ENCODE measurements around the gene PLCL2.
"Not testable (repeated sequence)": the region's sequence is repeated elsewhere in the genome, so short reads cannot be mapped to it uniquely, and the experiment has no call there.

Gene PLCL2

DNA sequence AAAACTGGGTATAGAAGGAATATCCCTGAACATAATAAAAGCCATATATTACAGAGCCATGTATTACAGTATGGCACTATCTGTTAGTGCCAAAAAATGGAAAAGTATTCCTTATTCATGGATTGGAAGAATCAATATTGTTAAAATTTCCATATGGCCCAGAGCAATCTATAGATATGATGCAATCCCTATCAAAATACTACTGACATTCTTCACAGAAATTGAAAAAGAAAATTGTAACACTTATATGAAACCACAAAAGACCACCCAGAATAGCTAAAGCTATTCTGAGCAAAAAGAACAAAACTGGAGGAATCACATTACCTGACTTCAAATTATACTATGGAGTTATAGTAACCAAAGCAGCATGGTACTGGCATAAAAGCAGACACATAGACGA is 218.8 kb downstream of the PLCL2 start:
- no peak overlapping the region for H3K4me3 ChIP-seq (ENCODE audit: low read depth in 1 of 2, low read length in 1 of 2)
- no peak overlapping the region for H3K27ac ChIP-seq
- no peak for TF ChIP-seq CTCF (IDR thresholded peaks at IDR 0.05)
- no peaks in the 10 kb centered on the region for H3K27me3 ChIP-seq
- H3K36me3 ChIP-seq: no peaks in the 10 kb centered on the region
- H3K9me3 ChIP-seq: no peaks in the 10 kb centered on the region
- no peaks in the 10 kb centered on the region for H3K4me1 ChIP-seq (ENCODE audit: control insufficient read depth in 1 of 2, insufficient read depth in 1 of 2, low read depth in 1 of 2, low read length in 1 of 2)

- not testable (repeated sequence) for H3K27me3 ChIP-seq; H3K9me3 ChIP-seq; H3K4me1 ChIP-seq (ENCODE audit: control insufficient read depth in 1 of 2, insufficient read depth in 1 of 2, low read depth in 1 of 2, low read length in 1 of 2)
Measured at GRCh38 chr3:17106801-17107200, 222.0 kb downstream of the PLCL2 start.

GRCh38 chr3:17110660-17111396 is 226.1 kb downstream of the PLCL2 start:
- no peak overlapping the region for H3K27ac ChIP-seq
- TF ChIP-seq CTCF (IDR thresholded peaks at IDR 0.05): no peak
- no peak overlapping the region for H3K4me3 ChIP-seq (ENCODE audit: low read depth in 1 of 2, low read length in 1 of 2)
- no peaks in the 10 kb centered on the region for H3K9me3 ChIP-seq
- no peaks in the 10 kb centered on the region for H3K27me3 ChIP-seq
- H3K4me1 ChIP-seq (ENCODE audit: control insufficient read depth in 1 of 2, insufficient read depth in 1 of 2, low read depth in 1 of 2, low read length in 1 of 2): no peaks in the 10 kb centered on the region
- H3K36me3 ChIP-seq: no peaks in the 10 kb centered on the region

More at GRCh38 chr3:17106801-17107200, 222.0 kb downstream of the PLCL2 start:
- not testable (repeated sequence) for H3K4me3 ChIP-seq (ENCODE audit: low read depth in 1 of 2, low read length in 1 of 2); H3K27ac ChIP-seq; H3K36me3 ChIP-seq

DNA sequence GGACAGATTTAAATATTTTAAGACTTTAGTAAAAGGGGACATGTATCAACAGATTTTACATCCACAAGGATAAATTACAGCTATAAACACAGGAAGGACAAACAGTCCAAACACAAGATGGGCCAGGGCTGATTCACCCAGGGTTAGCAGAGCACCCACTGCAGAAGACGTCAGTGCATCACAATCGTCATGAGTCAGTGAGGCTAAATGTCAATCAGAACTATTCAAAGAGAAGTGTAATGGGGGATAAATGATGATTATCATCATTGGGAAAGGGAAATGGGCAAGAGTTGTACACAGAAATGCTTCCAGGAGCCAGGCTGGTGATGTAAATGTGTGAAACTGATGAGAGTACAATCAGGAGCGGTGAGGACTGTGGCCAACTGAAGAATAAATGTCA is 226.8 kb downstream of the PLCL2 start:
- Histone ChIP-seq H3K27ac (no peak overlapping the region), H3K36me3 (no peaks in the 10 kb centered on the region), H3K9me3 (no peaks in the 10 kb centered on the region), H3K27me3 (no peaks in the 10 kb centered on the region), H3K4me3 (ENCODE audit: low read depth in 1 of 2, low read length in 1 of 2) (no peak overlapping the region), H3K4me1 (ENCODE audit: control insufficient read depth in 1 of 2, insufficient read depth in 1 of 2, low read depth in 1 of 2, low read length in 1 of 2) (no peaks in the 10 kb centered on the region)
- TF ChIP-seq CTCF (IDR thresholded peaks at IDR 0.05): no peak

- no peaks in the 10 kb centered on the region for H3K9me3 ChIP-seq
- no peak overlapping the region for H3K4me3 ChIP-seq (ENCODE audit: low read depth in 1 of 2, low read length in 1 of 2)
- no peaks in the 10 kb centered on the region for H3K27me3 ChIP-seq
- H3K27ac ChIP-seq: no peak overlapping the region
- no peak for TF ChIP-seq CTCF (IDR thresholded peaks at IDR 0.05)
- H3K4me1 ChIP-seq (ENCODE audit: control insufficient read depth in 1 of 2, insufficient read depth in 1 of 2, low read depth in 1 of 2, low read length in 1 of 2): no peaks in the 10 kb centered on the region
- H3K36me3 ChIP-seq: no peaks in the 10 kb centered on the region
Measured at GRCh38 chr3:17115186-17115585, 230.4 kb downstream of the PLCL2 start.

GRCh38 chr3:17116007-17116600 is 231.3 kb downstream of the PLCL2 start:
- H3K4me3 ChIP-seq (ENCODE audit: low read depth in 1 of 2, low read length in 1 of 2): no peak overlapping the region
- no peaks in the 10 kb centered on the region for H3K9me3 ChIP-seq
- TF ChIP-seq CTCF (IDR thresholded peaks at IDR 0.05): no peak

More at GRCh38 chr3:17116007-17116600, 231.3 kb downstream of the PLCL2 start:
- Histone ChIP-seq H3K4me1 (ENCODE audit: control insufficient read depth in 1 of 2, insufficient read depth in 1 of 2, low read depth in 1 of 2, low read length in 1 of 2) (no peaks in the 10 kb centered on the region), H3K27me3 (no peaks in the 10 kb centered on the region), H3K36me3 (no peaks in the 10 kb centered on the region), H3K27ac (no peak overlapping the region)

Measured in neutrophil (primary cell).